ENCODE results near the gene PTPN12.
A peak's percentile ranks its signal among the peaks of the same experiment; 100 is the strongest.

Gene PTPN12

GRCh38 chr7:77662869-77663268 is 125.8 kb downstream of the PTPN12 start:
- DNase-seq (ENCODE audit: low read depth), result no peak

- DNase-seq (ENCODE audit: low read depth), result no peak
Observed at GRCh38 chr7:77664715-77665114, 127.6 kb downstream of the PTPN12 start.

- no peak for DNase-seq (ENCODE audit: low read depth)
Observed at GRCh38 chr7:77665161-77665560, 128.1 kb downstream of the PTPN12 start.

DNA sequence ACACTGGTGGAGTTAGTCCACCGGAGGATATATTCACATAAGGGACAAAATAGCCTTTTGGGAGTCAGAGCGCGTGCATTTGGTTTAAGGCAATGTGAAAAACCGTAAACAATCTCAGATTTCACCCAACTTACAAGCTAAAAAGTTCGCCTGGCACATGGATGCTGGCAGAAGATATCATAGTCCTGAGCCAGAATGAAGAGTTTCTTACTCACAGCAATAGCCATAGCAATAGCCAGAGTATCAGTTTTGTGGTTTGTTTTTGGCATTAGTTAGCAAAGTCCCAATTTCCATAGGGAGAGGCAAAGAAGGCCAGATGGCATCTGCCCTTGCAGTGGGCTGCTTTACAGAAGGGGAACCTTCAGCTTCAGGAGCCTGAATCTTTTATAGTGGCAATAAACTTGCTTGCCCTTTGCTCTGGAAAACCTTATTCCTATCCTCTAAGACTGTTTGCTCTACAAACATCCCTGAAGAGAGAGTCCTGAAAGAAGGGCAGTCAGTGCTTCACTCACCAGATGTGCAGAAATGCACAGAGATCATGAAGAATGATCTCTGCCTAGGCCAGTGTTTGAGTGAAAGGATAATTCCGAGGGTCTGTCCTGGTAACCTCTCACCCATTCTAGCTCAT is 130.5 kb downstream of the PTPN12 start:
- DNase-seq (ENCODE audit: low read depth), result no peak

GRCh38 chr7:77674878-77675277 is 137.8 kb downstream of the PTPN12 start:
- peak; percentile 59 for DNase-seq (ENCODE audit: low read depth)

- no peak for DNase-seq (ENCODE audit: low read depth)
Observed at GRCh38 chr7:77679608-77680007, 142.5 kb downstream of the PTPN12 start.

DNA sequence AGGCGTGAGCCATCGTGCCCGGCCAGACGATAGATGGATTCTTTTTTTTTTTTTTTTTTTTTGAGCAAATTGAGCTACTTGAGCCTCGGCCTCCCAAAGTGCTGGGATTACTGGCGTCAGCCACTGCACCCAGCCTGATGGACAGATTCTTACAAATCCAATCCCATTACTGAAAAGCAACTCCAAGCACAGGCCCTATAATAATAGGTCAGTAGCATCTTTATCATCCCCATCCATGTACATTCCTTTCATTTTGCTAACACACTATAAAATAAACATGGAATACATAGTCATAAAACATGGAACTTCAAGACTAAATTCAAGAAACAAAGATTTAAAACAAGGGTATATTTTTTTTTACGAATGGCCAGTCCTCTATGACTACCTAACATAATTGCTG is 143.2 kb downstream of the PTPN12 start:
- peak; percentile 20 for DNase-seq (ENCODE audit: low read depth)

DNA sequence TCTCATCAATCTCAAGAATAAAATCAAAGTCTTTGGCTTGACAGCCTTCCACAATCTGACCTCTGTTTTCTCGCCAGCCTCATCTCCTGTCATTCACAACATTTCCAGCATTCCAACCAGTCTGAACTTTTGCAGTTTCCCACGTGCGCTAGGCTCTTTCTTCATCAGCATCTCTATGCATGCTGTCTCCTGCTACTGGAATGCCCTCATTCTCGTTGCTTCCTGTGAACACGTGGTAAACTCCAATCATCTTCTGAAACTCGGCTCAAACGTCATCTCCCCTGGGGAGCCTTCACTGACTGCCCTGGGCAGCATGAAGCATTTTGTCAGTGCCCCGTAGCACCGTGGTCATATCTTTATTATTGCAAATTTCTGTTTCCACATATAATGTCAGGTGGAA is 146.9 kb downstream of the PTPN12 start:
- DNase-seq (ENCODE audit: low read depth), result no peak

GRCh38 chr7:77685233-77685632 is 148.1 kb downstream of the PTPN12 start:
- DNase-seq (ENCODE audit: low read depth), result no peak

DNA sequence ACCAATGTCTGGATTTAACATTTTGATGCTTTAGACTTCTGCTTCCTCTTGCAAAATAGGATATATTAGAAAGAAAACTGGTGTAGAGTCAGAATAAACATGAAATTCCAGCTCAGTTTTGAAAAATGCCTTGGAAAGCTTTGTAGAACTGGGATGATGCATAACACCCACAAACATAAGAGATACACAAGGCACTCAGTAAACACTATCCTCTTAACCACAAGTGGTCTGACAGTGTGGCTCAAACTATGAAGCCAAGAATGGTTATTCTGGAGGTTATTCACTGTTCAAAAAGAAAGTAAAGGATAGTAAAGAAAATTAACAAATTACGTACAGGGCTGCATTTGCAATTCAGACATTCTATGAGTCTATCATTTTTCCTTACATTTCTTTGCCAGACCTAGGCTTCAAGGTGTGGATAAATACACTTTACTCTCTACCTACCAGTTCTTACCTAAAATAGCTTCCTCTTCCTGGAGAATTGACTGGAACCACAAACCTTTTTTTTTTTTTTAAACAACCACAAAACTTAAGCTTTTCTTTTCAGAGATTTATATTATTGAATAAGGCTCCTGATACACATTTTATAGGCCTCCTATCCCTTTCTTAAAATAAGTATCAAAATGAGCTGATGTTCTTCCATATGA is 150.1 kb downstream of the PTPN12 start:
- DNase-seq (ENCODE audit: low read depth), result peak; percentile 49

GRCh38 chr7:77687747-77688144 is 150.7 kb downstream of the PTPN12 start:
- DNase-seq (ENCODE audit: low read depth), result no peak
